ENCODE data around the gene MTAP.

DNA sequence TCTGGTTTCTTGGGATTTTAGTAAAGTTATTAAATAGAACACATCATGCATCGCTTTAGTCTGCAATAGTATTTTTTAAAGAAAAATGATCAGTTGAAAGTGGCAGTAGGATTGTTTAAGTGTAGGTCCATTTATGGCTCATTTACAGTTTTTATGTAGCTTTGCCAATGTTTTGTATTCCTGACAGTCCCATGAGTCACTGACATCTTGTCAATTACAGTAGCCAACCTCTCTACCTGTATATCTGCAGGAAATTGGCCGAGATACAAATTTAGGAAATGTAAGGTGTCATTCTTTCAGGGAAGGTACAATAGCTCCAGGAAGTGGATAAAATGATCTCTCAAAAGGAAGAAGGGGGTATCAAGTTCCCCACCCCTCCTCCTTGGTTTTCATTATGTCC, 47.7 kb upstream of the MTAP start:
- TF ChIP-seq, protein P1, sequence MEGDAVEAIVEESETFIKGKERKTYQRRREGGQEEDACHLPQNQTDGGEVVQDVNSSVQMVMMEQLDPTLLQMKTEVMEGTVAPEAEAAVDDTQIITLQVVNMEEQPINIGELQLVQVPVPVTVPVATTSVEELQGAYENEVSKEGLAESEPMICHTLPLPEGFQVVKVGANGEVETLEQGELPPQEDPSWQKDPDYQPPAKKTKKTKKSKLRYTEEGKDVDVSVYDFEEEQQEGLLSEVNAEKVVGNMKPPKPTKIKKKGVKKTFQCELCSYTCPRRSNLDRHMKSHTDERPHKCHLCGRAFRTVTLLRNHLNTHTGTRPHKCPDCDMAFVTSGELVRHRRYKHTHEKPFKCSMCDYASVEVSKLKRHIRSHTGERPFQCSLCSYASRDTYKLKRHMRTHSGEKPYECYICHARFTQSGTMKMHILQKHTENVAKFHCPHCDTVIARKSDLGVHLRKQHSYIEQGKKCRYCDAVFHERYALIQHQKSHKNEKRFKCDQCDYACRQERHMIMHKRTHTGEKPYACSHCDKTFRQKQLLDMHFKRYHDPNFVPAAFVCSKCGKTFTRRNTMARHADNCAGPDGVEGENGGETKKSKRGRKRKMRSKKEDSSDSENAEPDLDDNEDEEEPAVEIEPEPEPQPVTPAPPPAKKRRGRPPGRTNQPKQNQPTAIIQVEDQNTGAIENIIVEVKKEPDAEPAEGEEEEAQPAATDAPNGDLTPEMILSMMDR (IDR thresholded peaks at IDR 0.05 in 2 of 3, conservative IDR thresholded peaks at IDR 0.05 in 1 of 3; ENCODE audit: borderline replicate concordance in 1 of 3, insufficient read depth in 1 of 3, low read depth in 2 of 3, low read length in 2 of 3), result no peak
- TF ChIP-seq ELF1 (IDR thresholded peaks at IDR 0.05; ENCODE audit: borderline replicate concordance, low read depth) (no peak), POLR2A (IDR thresholded peaks at IDR 0.05; ENCODE audit: borderline replicate concordance, extremely low read depth, insufficient read depth, insufficient read length) (no peak), POLR2AphosphoS5 (IDR thresholded peaks at IDR 0.05; ENCODE audit: low read depth, low read length) (no peak), EZH2 (IDR thresholded peaks at IDR 0.05) (no peak), EZH2phosphoT487 (IDR thresholded peaks at IDR 0.05; ENCODE audit: borderline replicate concordance) (no peak), CEBPB (IDR thresholded peaks at IDR 0.05; ENCODE audit: low read depth) (no peak), ZNF274 (IDR thresholded peaks at IDR 0.05; ENCODE audit: low read depth, low read length) (no peak), SIN3A (IDR thresholded peaks at IDR 0.05; ENCODE audit: low read depth) (no peak), TCF7L2 (IDR thresholded peaks at IDR 0.05; ENCODE audit: borderline replicate concordance, extremely low read depth, insufficient read depth, insufficient read length) (no peak), EGR1 (IDR thresholded peaks at IDR 0.05; ENCODE audit: low read depth) (no peak), SP1 (IDR thresholded peaks at IDR 0.05; ENCODE audit: low read depth) (peak; percentile 33; the same call in 1 of the 2 replicates)
- TF ChIP-seq, protein P2, sequence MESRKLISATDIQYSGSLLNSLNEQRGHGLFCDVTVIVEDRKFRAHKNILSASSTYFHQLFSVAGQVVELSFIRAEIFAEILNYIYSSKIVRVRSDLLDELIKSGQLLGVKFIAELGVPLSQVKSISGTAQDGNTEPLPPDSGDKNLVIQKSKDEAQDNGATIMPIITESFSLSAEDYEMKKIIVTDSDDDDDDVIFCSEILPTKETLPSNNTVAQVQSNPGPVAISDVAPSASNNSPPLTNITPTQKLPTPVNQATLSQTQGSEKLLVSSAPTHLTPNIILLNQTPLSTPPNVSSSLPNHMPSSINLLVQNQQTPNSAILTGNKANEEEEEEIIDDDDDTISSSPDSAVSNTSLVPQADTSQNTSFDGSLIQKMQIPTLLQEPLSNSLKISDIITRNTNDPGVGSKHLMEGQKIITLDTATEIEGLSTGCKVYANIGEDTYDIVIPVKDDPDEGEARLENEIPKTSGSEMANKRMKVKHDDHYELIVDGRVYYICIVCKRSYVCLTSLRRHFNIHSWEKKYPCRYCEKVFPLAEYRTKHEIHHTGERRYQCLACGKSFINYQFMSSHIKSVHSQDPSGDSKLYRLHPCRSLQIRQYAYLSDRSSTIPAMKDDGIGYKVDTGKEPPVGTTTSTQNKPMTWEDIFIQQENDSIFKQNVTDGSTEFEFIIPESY (IDR thresholded peaks at IDR 0.05; ENCODE audit: extremely low read depth, insufficient replicate concordance, low read length), result no peak
- TF ChIP-seq, protein P3, sequence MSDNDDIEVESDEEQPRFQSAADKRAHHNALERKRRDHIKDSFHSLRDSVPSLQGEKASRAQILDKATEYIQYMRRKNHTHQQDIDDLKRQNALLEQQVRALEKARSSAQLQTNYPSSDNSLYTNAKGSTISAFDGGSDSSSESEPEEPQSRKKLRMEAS (IDR thresholded peaks at IDR 0.05), result no peak

Measured in HCT116 (cell line).